Measurements from ENCODE around the gene SLC44A3.

SLC44A3 gene

DNA sequence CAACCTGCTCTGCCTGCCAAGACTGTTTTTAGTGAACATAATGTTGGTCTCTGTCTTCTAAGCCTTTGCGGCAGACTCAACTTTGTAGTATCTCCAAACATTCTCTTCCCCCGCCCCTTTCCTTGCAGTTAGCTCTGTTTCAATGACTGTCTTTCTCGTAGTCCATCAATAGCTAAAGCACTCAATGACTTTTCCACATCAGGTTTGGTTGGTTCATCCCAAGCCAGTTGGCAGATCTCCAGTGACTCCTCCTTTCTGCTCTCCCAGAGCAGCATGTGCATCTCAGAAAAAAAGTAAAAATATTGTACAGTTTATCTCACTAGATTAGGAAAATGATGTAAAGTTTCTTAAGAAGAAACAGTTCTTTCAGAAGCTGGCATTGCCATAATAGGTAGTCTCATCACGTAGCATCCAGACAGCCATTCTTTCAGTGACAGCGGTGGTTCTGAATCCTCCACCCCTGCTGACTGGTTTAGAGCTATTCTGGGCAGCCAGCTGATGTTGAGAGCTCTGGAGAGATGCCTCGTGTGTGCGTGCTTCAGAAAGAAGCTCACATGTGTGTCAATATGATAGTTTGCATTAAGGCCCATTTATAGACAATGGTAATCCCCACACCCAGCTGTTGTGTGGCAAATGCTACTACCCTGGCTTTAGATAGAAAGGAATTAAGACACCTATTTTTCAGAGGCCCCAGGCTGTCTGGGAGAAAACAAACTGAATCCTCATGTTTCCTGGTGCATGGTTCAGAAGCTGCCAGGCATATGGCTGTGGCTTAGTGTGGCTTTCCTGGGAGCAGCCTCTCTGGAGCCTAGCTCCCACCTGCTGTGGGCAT, 53.6 kb downstream of the SLC44A3 start:
- no peak for DNase-seq (ENCODE audit: low spot score)

DNA sequence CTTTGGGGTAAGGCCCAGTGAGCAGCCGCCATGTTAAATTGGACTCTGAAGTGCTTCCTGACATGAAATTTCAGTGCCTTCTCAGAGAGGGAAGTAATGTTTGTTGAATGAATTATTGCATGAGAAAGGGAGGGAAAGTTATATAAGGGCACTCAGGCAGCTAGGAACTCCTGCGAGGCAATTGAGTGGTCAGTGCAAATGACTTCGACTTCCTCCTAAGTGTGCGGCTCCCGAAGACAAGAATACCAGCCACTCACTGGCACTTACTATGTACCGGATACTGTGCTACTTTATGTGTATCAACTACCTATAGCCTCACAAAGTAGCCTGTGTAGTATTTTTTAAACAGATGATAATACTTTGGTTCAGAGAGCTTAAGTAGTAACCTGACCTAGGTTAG, 54.3 kb downstream of the SLC44A3 start:
- no peak for DNase-seq (ENCODE audit: low spot score)

DNA sequence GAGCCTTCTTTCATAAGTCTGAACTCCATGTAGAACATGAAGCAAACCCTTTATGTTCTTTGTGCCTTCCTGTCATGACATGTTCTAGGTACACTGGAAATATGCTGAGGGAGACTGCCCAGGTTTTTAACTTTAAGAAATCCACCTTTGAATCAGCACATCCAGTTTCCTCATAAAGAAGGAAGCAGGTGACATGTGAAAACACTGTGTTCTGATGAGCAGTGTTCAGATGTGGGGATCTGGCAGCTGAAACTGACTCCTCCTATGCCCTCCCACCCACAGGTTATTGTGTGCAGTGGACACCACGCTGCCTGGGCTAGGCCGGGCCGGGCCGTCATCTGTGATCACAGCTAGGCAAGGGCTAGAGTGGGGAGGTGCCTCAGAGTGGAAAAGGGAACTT, 55.6 kb downstream of the SLC44A3 start:
- no peak for DNase-seq (ENCODE audit: low spot score)

DNA sequence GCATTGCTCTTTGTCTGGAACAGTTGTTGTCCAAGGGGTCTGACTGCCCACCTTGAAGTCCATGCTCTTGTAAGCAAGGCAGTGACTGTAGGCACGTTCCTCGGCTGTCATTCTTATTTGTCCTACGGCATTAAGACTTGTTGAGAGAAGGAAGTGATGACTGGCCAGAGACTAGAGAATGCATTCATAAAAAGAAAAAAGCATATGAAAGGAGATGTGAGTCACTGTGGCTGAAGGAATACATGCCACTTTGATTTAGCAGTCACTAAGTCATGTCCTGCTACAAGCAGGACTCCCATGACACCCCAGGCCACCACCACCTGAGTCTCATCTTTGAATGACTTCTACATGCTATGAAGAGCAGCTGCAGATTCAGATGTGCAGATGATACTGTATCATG, 56.2 kb downstream of the SLC44A3 start:
- no peak for DNase-seq (ENCODE audit: low spot score)

DNA sequence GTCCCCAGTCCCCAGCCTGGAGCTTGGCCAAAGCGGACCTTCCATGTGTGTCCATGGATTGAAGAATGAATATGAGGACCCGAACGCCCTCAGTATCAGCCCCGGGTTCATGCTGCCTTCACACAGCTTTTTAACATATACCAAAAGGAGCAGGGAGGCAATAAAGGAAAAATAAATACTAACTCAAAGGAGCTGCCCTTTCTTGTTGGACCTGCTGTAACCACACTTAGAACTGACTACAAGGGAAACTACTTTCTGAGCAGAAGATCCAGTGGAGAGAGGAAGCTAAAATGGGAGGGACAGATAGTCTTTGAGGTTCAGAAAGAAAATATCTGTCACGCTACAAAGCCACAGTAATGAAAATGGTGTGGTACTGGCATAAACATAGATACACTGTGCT, 58.2 kb downstream of the SLC44A3 start:
- no peak for DNase-seq (ENCODE audit: low spot score)

DNA sequence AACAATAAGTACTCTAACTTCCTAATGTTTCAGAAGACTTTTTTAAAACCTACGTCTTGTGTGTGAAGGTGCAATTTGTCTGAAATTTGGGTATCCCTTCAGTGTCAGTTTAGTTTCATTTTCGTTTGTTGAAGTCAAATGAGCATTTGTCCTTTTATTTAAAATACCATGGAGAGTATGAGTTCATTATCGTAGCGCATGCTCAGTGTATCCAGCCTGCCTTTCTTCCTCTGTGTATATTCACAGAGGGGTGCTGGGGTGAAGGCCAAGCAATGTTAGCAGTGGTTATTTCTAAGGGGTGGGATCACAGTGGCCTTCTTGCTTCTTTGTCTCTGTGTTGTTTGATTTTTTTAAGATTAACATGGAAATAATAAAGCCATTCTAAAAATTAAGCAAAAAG, 63.5 kb downstream of the SLC44A3 start:
- no peak for DNase-seq (ENCODE audit: low spot score)

DNA sequence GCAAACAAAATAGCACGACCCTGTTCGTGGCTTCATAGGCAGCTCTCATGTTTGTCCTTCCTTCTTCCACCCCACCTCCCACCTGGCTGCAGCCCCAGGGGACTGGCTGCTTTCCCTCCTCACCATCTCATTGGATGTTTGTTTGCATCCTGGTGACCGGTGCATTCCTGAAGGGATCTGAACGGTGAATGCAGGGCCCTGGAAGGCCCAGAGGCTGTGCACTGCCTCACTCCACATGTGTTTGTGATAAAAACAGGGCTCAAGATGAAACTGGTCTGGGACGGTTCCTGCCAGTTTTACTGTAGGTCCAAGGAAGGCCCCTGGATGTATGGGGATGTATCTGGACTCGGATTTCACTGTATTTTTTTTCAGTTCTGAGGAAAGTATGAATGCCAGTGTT, 63.9 kb downstream of the SLC44A3 start:
- no peak for DNase-seq (ENCODE audit: low spot score)

DNA sequence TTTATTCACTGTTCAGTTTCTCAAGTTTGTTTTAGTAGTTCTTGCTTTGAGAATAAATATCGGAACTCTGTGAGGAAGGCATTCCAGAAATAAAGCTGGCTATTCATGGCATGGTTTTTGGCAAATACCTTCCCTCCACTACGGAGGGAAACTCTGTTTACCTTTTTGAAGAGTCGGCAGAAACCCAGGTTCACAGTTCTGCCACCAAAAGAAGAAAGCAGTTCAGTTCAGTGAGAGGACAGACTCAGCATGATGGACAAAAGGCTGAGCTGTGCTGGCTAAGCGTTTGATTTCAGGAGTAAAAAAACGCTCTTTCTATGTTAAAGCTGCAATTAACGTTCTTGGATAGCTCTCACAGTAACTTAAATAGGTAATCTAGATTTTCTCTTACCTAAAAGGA, 64.3 kb downstream of the SLC44A3 start:
- DNase-seq (ENCODE audit: low spot score), result no peak

DNA sequence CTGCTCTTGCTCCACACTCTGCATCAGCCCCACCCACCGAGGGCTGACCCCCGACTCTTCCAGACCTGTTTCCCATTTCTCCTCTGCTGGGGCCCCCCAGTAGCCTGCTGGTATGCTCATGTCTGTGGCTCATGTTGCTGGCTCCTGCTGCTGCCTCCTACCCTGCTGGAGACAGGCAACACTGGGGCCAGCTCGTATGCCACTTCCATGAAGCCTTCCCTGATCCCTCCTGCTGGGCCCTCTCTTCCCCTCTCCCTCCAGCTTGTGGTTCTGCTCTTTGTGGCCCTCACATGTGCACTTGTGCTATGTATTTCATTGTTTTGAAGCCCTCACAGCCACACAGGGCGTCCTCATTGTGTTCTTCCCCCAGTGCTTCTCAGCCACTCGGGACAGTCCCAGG, 66.2 kb downstream of the SLC44A3 start:
- DNase-seq (ENCODE audit: low spot score), result no peak

DNA sequence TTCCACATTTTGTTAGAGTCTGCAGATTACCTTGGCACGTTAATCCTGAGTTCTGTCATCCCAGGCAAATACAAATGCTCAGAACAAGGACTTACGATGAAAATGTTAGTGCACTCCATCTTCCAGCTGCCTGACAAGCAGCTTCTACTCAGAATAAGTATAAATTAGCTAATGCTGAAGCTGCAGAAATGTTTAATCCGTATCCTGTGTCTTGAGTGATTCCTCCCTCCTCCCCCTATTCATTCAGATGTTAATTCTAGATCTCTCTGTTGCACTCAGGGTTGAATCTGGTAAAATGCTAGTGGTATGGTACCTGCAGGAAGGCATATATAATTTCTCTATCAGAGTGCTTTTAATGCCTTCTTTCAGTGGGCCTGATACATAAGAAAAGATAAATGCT, 66.9 kb downstream of the SLC44A3 start:
- DNase-seq (ENCODE audit: low spot score), result no peak

DNA sequence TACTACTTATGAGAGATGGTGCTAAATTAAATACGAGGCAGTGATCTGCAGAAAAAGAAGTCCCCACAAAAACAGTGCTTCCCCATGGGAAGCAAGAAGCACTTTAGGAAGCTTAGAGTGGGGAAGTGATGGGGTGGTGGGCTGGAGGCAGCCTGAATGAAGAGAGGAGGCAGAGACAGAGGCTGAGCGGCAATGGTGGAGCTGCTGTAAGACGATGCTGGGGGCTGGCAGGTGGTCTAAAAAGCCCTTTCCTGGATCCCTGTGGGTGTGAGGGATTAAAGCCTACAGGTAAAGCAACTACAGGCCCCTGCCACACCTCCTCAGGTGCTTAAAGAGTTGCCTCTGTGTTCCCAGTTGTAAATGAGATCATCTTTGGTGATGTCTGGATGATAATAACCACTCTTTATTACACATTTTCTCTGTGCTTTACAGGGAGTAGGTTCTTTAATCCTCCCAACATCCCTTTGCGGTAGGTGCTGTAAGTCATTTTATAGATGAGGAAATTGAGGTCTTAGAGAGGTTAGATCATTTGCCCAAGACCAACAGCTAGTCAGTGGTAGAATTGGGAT, 67.5 kb downstream of the SLC44A3 start:
- DNase-seq (ENCODE audit: low spot score), result no peak

DNA sequence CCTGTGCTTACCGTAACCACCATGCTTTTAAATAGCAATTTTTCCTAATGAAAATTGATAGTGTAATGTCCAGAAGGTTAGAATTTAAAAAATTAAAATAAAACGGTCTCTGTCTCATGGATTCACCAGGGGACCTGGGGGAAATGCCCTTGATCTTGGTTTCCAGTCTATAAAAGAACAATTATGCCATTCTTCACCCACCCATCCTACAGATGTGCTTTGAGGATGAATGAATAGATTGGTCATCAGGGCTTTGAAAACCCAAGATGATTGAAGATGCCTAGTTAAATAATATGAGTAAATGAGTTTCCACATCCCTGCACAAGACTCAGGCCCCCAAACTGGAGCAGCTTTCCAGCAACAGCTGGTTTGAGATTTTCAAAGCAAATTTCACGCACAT, 68.0 kb downstream of the SLC44A3 start:
- no peak for DNase-seq (ENCODE audit: low spot score)

DNA sequence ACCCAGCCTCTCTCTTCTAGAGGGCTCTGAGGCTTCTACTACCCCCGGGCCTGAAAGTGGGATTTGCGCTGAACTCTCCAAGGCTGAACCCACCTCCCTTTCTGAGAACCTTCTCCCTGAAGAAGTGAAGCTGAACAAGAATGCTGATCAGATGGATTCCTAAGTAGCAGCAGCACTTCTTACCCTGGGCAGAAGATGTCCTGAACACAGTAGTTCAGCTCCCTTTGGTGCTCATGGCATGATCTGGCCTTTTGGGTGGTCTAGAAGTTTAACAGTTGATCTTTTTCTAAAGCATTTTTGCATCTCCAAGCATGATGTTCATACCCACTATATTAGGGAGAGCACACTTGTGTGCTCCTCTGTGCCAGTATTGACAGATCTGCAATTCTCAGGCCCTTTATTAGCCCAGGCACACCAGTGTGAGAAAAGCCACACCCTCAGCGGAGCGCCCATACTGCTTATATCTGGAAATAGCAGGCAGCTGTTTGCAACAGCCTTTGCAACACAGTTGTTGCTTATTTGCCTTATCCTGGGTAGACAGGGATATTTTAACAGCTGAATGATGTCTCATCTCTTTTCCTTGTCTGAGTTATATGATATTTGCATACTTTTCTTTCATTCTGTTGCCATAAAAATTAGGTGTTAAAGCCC, 72.6 kb downstream of the SLC44A3 start:
- DNase-seq (ENCODE audit: low spot score), result no peak

DNA sequence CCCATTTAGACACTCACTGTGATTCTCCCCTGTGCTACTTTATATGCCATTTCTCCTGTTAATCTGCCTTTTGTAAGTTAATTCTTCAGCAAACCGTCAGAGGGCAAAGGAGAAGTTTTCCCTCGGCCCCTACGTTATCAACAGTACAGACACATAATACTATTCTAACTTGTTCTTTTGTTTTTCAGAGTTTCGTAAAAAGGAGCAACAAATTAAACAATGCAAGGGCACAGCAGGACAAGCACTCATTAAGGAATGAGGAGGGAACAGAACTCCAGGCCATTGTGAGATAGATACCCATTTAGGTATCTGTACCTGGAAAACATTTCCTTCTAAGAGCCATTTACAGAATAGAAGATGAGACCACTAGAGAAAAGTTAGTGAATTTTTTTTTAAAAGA, 74.5 kb downstream of the SLC44A3 start:
- no peak for DNase-seq (ENCODE audit: low spot score)

DNA sequence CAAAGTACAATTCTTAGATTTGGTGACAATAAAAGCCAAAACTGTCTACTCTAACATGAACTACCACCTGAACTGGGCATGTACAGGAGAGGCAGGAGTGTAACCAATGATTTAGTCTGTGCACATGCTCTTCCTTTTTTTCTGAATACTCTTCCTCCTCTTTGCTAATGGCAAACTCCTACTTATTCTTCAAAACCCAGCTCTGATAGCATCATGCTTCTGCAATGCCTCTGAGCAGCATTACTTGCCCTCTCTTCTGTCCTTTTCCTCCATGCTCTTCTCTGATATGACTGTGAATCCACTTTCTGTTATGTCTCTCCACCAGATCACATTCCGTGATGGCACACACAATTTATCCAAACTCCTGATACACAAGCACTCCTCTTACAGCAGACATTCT, 75.4 kb downstream of the SLC44A3 start:
- no peak for DNase-seq (ENCODE audit: low spot score)

DNA sequence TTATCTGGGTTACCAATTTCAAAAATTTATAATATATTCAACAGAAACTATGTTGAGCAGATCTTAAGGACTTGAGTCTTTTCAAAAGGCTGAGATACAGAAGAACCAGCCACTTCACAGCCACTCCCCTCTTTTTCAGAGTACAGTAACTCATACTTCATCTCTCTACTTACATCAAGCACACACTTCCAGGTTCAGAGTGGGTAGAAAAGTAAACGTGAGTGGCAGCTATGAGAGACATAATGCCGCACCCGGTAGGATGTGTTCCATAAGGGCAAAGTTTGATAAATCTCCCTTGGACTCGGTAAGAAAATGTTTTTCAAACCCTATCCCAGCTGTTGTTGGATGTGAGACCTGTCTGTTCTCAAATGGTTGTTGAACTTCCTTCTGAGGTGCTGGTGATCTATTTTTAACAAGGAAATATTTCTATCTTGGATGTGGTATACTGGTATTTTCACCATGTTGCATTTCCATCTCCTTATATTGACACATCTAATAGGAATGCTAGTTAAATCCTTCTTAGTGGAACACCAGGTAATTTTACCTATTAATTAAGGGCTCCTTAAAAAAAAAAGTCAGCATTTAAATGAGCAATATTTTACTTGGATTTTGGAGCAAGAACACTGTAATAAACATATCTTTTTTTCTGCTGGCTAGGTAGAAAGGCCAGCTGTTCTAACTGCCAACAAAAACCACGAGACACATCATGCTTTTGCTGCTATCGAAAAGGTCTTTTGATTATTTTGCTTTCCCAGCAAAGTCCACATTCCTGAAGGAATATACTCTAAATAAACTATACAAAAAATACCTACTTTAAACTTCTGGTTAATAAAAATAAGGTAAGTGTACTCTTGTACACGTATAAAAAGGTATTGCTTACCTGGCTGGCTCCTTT, 78.6 kb downstream of the SLC44A3 start:
- no peak for DNase-seq (ENCODE audit: low spot score)

DNA sequence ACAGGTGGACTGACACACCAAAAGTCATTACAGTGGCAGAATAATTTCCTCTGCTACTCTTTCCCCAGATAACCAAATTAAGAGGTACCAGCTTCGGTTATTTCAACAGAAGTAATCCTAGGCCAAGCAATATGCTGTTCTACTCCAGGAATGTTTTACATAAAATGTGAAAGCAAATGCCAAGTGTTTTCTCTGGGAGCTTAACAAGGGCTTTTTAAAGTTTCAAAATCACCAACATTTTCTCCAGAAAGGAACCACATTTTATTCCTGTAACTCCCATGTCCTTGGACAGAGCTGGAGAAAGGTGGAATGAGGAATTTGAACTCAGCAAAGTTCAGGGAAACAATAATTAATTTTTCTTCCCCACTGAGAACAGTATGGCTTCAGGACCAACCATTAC, 79.6 kb downstream of the SLC44A3 start:
- DNase-seq (ENCODE audit: low spot score), result no peak

DNA sequence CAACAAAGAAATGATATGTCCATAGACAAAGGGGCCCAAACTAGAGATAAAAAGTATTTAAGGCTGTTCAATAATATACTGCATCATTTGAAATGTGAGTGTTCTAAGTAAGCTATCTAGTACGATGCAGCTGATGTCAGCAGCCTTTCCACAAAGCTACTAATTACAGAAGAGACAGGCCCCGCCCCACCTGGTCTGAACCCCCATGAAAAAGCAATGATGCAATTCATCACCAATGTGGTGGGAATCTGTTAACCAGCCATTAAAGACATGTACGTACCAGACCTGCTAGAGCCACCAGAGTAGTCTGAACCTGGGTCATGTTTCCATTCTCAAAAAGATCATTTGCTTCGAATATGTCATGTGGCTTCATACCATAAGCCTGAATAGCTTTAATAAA, 81.7 kb downstream of the SLC44A3 start:
- no peak for DNase-seq (ENCODE audit: low spot score)

DNA sequence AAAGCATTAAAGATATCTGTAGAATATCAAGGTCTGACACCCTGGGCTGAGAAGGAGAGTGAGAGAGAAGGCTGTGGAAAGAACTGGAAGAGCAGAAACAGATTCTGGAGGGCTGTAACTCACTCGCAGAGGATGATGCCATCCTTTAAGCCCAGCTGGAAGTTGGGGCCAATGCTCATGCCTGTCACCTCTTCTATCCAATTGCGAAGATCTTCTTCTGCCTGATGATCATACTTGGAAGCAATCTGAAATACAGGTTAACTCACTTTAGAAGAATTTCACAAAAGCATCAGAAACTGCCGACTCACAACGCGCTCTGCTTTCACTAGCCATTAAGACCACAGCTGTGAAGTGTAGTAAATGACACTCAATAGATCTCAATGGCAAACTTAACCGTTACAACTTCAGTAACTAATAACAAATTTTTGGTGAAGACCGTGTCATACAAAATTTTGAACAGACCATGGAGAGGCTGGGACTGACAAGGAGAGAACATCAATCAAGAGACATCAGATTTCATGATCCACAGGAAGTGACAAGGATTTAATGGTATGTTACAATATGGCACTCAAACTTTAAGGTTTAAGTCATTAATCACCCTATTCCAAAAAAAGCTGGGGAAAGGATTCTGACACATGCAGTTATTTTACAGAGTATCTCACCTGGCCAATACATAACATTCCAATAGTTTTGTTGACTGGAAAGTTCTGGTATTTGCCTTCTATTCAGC, 83.3 kb downstream of the SLC44A3 start:
- DNase-seq (ENCODE audit: low spot score), result no peak

DNA sequence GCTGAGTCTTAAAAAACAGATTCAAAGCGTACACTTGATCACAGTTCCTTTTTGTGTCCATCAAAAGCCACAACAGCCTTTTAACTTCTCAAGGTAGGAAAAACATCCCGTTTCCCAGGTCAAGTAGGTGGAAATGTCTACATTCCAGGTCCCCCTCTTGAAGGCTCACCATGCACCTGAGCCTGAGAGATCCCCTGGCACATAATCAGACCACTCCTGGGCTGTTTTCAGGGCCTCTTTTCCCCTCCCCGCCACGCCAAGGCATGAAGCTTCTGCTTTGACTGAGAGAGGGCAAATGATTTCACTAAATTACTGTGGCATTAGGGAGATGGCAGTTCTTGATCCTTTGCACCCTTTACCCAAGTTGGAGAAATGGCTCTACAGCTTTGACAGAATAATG, 85.0 kb downstream of the SLC44A3 start:
- no peak for DNase-seq (ENCODE audit: low spot score)

DNA sequence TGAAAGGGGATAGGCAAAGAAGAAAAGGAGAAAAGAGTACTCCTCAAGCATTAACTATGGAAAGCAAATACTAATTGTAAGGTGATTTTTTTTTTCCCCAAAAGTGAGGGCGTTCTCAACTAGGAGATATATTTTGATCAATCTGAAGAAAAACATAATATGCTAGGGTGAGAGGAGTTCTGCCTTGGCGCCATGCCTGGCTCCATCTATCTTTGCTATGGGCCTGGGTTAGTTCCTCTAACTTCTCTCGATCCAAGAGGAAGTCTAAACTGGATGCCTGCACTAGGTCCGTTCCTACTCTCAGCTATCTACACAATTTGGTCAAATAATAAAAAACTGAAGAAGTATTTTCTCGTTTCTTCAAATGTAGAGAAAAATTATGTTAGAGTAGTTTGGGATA, 86.2 kb downstream of the SLC44A3 start:
- DNase-seq (ENCODE audit: low spot score), result no peak

DNA sequence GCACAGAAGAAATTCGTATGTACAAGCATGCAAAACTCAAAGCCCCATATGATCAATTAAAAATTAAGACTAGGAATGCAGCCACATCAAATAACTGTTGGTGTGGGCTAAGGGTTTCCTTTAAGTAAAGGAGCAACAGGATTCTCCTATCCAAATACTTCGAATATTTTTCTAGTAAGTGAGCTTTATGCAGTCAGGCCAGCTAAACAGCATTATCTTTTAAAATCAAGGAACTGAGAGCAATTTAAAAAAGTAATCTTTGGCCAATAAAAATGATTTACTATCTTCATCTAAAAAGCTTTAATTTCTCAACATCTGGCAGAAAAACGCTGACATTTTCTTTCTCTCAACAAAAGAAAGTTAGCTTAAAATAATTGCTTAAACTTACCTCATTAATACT, 87.0 kb downstream of the SLC44A3 start:
- DNase-seq (ENCODE audit: low spot score), result no peak

Data from germinal center (tissue), 1 donor.